ENCODE results near the gene MYPOP.

DNA sequence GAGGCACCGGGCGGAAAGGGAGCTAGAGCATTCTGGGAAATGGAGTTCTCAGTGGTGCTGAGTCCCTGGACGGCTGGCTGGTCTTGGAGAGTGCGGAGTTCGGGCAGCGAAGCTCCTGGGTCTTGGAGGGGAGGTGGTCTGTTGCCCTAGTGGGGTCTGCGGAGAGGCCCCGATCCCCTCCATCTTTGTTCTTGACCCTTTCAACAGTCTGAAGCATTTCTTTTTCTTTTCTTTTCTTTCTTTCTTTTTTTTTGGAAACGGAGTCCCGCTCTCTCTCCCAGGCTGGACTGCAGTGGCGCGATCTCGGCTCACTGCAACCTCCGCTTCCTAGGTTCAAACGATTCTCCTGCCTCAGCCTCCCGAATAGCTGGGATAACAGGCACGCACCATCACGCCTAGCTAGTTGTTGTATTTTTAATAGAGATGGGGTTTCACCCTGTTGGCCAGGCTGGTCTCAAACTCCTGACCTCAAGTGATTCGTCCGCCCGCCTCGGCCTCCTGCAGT lies 39.0 kb downstream of the MYPOP start:
- TF ChIP-seq CSRNP1 (CRISPR knock-in tag; IDR thresholded peaks at IDR 0.05) (no peak), ZNF564 (CRISPR knock-in tag; IDR thresholded peaks at IDR 0.05) (peak; percentile 28; the same call in 1 of the 2 replicates), POLR2A (IDR thresholded peaks at IDR 0.05; ENCODE audit: insufficient read depth in 1 of 2, low read depth in 2 of 2, low read length in 2 of 2) (peak in 1 of 2 experiments; percentile 73; a peak in 1 of 4 replicates), CC2D1A (CRISPR knock-in tag; IDR thresholded peaks at IDR 0.05) (no peak)
